GM20000 (cell line): ENCODE measurements around the gene TDRKH.
"Not testable (repeated sequence)": the region's sequence is repeated elsewhere in the genome, so short reads cannot be mapped to it uniquely, and the experiment has no call there.

Experiments used
- DNase-seq: peaks from one replicate; pipeline ENCODE4 v3.0.0; 2012; ENCODE audit warnings: low spot score
- TF ChIP-seq, protein P1 (sequence below): IDR thresholded peaks from 2 replicates; pipeline ENCODE4 v1.5.1; 2012; ENCODE audit warnings: mild to moderate bottlenecking, control low read depth; ENCODE audit errors: extremely low read depth, missing control alignments

TDRKH gene

DNA sequence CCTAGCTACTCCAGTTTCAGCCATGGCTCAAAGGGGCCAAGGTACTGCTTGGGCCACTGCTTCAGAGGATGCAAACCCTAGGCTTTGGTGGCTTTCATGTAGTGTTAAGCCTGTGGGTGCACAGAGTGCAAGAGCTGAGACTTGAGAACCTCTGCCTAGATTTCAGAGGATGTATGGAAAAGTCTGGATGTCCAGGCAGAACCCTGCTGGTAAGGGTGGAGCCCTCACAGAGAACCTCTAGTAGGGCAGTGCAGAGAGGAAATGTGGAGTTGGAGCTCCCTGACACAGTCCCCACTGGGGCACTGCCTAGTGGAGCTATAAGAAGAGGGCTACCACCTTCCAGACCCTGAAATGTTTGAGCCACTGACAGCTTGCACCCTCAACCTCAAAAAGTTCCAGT lies 52.8 kb downstream of the TDRKH start:
- no peak for DNase-seq

DNA sequence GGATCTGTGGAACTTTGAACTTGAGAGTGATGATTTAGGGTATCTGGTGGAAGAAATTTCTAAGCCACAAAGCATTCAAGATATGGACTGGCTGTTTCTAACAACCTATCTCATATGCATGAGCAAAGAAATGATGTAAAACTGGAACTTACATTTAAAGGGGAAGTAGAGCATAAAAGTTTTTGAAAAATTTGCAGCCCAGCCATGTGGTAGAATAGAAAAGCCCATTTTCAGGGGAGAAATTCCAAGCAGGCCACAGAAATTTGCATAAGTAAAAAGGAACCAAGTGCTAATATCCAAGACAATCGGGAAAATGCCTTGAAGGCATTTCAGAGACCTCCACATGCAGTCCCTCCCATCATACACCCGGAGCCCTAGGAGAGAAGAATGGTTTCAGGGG lies 53.3 kb downstream of the TDRKH start:
- TF ChIP-seq, protein P1, sequence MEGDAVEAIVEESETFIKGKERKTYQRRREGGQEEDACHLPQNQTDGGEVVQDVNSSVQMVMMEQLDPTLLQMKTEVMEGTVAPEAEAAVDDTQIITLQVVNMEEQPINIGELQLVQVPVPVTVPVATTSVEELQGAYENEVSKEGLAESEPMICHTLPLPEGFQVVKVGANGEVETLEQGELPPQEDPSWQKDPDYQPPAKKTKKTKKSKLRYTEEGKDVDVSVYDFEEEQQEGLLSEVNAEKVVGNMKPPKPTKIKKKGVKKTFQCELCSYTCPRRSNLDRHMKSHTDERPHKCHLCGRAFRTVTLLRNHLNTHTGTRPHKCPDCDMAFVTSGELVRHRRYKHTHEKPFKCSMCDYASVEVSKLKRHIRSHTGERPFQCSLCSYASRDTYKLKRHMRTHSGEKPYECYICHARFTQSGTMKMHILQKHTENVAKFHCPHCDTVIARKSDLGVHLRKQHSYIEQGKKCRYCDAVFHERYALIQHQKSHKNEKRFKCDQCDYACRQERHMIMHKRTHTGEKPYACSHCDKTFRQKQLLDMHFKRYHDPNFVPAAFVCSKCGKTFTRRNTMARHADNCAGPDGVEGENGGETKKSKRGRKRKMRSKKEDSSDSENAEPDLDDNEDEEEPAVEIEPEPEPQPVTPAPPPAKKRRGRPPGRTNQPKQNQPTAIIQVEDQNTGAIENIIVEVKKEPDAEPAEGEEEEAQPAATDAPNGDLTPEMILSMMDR = no peak
- no peak for DNase-seq

More for the DNA sequence above, 52.8 kb downstream of the TDRKH start:
- TF ChIP-seq, protein P1 = no peak

DNA sequence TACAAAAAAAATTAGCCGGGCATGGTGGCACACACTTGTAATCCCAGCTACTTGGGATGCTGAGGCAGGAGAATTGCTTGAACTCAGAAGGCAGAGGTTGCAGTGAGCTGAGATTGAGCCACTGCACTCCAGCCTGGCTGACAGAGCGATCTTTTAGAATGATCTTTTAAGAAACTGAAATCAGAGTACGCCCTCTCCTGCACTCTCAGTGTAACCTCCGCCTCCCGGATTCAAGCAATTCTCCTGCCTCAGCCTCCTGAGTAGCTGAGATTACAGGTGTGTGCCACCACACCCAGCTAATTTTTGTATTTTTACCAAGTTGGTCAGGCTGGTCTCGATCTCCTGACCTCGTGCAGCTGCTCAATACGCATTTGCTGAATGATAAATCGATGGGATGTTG lies 56.3 kb downstream of the TDRKH start:
- DNase-seq = not testable (repeated sequence)

DNA sequence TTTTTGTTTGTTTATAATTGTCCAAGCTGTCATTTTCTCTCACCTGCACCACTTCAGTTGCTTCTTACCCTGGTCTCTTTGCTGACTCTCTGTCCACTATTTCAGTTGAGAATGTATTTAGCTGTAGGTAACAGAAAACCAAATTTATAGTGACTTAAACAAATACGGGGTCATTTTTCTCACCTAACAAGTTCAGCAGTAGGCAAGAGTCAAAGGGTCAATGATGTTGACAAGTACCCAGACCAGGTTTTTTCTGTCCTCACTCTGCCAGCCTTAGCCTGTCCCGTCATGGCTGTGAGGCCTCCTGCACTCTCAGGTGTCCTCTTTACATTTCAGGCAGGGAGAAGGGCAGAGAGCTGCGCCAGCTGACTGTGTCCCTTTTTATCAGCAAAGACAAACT lies 57.2 kb downstream of the TDRKH start:
- TF ChIP-seq, protein P1 = no peak
- no peak for DNase-seq

DNA sequence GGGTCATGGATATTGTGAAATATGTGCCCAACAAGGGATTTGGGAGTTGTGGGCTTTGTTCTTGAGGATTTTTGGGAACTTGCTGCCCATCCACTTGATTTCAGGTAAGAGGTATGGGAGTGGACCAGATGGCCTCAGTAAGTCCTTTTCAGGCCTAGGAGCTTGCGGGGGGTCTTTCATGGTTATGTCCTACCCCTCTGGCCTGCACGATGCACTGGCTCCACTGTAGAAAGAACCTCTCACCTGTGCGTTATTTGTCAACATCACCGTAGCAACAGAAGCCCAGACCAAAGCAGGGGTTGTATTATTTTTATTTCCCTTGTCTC lies 60.4 kb downstream of the TDRKH start:
- DNase-seq = no peak

DNA sequence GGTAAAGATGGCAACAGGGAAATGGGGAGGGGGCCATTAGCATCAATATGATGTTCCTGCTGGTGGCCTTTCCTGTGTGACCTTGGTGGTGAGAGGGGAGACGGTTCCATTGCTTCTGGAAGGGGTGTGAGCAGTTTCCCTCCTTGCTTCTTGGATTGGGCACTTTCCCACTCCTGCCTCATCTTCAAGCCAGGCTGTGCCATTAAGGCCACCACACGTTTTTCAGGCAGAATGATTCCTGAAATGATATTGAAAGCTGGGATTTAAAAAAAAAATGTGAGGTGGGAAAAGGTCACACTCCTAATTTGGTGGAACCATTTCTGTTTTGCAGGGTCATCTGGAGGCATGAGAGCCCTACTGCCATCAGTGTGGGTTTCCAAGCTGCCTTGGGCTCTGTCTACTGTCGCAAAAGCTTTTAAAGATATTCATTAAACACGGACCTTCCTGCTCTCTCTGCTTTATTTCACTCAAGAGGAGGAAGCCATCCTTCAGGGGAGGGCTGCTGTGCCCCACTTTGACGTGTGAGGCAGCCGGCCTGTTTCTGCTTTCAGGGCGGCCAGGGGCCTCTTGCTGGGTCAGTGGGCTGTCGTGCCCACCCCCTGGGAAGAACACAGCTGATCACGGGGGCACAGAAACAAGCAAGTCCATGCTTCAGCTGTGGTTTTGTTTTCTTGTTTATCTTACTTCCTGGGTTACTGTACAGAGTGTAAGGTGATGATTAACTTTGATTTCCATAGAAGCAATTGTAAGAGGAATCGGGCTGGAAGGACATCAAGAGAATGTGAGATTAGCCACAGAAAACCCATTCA lies 60.9 kb downstream of the TDRKH start:
- TF ChIP-seq, protein P1 = no peak
- DNase-seq = no peak

More for the DNA sequence above, 60.4 kb downstream of the TDRKH start:
- TF ChIP-seq, protein P1 = no peak

DNA sequence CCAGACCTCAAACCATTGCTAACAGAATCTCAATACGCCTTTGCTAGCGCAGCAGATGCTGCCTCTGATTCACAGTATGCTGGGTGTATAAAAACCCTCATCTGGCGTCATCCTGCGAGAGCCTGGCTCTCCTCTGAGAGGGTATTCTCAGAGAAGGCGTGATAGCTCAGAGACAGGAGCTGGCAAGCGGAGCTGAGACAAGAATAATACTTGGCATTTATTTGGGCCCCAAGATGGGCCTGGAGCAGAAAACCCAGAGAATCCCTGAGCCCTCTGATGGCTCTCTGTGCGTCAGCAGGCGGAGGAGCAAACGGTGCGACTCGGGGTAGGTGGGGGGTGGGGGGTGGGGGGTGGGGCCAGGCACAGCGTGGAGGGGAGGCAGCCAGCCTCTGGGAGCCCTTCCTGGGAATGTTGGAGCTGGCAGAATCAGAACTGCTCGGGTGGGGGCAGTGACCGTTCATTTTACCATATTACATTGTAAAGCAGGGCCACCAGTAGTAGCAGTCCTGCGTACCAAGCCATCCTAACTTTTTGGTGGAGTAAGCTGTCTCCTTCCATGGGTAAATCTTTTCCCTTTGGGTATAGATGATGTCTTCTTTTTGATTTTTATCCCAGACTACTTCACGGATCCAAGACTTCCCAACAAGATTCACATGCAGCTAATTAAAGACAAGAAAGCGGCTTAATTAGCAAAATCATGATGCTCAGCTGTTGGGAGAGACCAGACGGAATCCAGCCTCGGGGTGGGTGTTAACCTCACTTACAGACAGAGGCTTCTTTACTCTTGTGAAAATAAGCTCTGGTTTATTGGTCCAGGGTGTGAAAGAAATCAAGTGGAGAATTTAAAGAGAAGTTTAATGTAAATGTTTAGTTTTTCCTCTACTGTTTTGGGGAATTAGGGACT lies 61.9 kb downstream of the TDRKH start:
- TF ChIP-seq, protein P1 = no peak
- DNase-seq = no peak
